Stimulated activated CD8-positive, alpha-beta memory T cell treated with anti-CD3 and anti-CD28 coated beads, Interleukin-4, amount 100 ng/mL, for 4 hours (primary cell): ENCODE data around the gene KLLN.
"Not testable (repeated sequence)": the region's sequence is repeated elsewhere in the genome, so short reads cannot be mapped to it uniquely, and the experiment has no call there.

Experiments
- DNase-seq, 2 donors: peaks; one replicate each; pipeline ENCODE4 v3.0.0-alpha.2; 2020; ENCODE audit warnings: low read depth in 2 of 2, low spot score in 1 of 2

Gene KLLN

GRCh38 chr10:87842776-87843497, 20.4 kb downstream of the KLLN start:
- no peak for DNase-seq

GRCh38 chr10:87842220-87842641, 21.1 kb downstream of the KLLN start:
- DNase-seq = no peak

GRCh38 chr10:87841186-87841585, 22.1 kb downstream of the KLLN start:
- DNase-seq = no peak

GRCh38 chr10:87838650-87839049, 24.7 kb downstream of the KLLN start:
- no peak for DNase-seq

GRCh38 chr10:87837445-87837844, 25.9 kb downstream of the KLLN start:
- no peak for DNase-seq

GRCh38 chr10:87836098-87836497, 27.2 kb downstream of the KLLN start:
- DNase-seq = no peak

- no peak for DNase-seq
These were observed 33.2 kb downstream of the KLLN start for GRCh38 chr10:87829986-87830729.

- DNase-seq = not testable (repeated sequence)
These were observed 34.3 kb downstream of the KLLN start for GRCh38 chr10:87829051-87829450.

GRCh38 chr10:87827681-87828080, 35.7 kb downstream of the KLLN start:
- no peak for DNase-seq

- DNase-seq = no peak
These were observed 36.7 kb downstream of the KLLN start for GRCh38 chr10:87826653-87827052.

- no peak for DNase-seq
These were observed 44.1 kb downstream of the KLLN start for GRCh38 chr10:87819289-87819585.

- DNase-seq = peak; percentile 37 to 48
These were observed 44.6 kb downstream of the KLLN start for GRCh38 chr10:87818505-87819288.

GRCh38 chr10:87817609-87818504, 45.5 kb downstream of the KLLN start, which contains the start of gene ATAD1:
Gene ATAD1 (minus strand): TSS chr10:87818226. CDS start chr10:87814599, 3,627 bp downstream.
- peak; percentile 73 to 75 for DNase-seq

- DNase-seq = no peak
These were observed 46.3 kb downstream of the KLLN start for GRCh38 chr10:87816898-87817608.

GRCh38 chr10:87816163-87816897, 47.0 kb downstream of the KLLN start:
- no peak for DNase-seq
